RPMI8226 (cell line): ENCODE results near the gene LRBA.

Experiments used
- DNase-seq: peaks from one replicate; pipeline ENCODE4 v3.0.0-alpha.2; 2015

LRBA gene

DNA sequence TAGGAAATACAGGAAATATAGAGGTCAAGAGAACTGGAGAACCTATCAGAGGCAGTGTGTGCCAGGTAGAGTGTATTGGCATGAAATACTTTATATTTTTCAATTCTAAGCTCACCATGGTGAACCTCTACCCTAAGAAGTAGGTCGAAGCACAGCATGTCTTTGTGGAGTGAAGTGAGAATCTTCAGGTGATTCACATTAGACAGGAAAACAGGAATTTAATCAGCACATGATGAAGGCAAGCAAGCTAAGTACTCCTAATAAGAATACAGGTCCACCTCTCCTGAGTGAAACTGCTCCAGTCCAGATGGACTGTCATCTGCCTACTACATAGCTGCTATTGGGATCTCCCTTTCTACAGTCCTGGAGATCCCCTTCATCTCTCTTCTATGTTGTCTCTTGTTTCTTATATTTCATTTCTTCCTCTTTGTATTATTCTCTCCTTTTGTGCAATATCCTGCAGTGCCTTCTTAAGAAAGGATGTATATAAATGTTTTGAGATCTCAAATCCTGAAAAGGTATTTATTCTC is 159.0 kb downstream of the LRBA start:
- no peak for DNase-seq

DNA sequence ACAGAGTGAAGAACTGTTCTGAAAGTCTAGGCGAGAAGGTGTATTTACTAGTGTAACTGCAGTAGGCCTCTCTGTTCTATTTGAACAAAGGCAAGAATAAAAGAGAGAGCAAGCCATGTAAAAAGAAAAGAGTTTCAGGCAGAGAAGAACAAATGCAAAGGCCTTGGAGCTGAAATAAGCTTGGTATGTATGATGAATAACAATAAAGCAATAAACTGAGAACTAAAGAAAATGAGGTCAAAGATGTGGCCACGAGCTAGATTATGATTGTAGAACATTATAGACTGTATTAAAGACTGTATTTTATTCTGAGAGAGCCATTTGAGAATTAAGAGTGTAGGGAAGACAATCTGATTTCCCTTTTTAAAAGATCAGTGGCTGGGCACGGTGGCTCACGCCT is 160.5 kb downstream of the LRBA start:
- no peak for DNase-seq

- DNase-seq, result no peak
These were observed 161.2 kb downstream of the LRBA start for GRCh38 chr4:150853882-150854281.

GRCh38 chr4:150852216-150852615 is 162.9 kb downstream of the LRBA start:
- no peak for DNase-seq

GRCh38 chr4:150849016-150849415 is 166.1 kb downstream of the LRBA start:
- DNase-seq, result no peak

- no peak for DNase-seq
These were observed 186.9 kb downstream of the LRBA start for GRCh38 chr4:150828159-150828558.

DNA sequence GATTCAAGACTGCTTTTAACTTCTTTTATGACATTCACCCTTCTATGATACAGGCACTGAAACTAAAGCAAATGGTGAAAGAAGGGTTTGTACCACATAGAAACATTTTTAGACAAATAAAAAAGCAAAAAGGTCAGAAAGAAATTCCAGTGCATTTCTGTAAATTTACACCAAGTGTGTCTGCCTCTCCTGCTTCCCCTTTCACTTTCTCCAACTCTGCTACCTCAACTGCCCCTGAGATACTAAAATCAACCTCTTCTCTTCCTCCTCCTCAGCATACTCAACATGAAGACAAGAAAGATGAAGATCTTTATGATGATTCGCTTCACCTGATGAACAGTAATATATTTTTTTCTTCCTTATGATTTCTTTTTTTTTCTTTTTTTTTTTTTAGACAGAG is 187.9 kb downstream of the LRBA start:
- DNase-seq, result no peak

DNA sequence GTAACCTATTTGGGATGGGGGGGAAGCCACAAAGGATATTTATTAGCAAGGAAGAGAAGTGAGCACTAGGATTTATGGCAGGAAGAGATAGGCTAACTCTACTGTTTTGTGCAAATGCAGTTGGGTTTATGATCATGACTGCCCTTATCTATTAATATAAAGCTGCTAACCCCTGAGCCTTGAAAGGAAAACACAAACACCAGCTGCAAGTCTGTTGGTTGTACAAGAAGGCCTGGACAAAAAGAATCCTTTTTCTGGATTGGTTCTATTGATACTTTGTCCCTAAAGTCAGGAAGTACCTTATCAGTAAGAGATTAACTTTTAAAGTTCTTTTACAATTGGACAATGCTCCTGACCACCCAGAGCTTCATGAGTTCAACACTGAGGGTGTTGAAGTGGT is 188.8 kb downstream of the LRBA start:
- DNase-seq, result no peak

DNA sequence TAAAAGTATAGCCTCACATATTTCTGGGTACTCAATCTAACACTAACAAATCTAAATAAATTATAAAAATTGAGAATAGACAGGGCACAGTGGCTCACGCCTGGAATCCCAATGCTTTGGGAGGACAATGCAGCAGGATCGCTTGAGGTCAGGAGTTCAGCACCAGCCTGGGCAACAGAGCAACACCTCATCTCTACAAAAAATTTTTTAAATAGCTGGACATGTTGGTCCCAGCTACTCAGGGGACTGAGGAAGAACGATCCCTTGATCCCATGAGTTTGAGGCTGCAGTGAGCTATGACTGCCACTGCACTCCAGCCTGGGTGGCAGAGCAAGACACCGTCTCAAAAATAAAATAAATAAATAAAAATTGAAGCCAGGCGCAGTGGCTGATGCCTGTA is 192.7 kb downstream of the LRBA start:
- no peak for DNase-seq

- DNase-seq, result no peak
These were observed 193.4 kb downstream of the LRBA start for GRCh38 chr4:150821641-150822040.

DNA sequence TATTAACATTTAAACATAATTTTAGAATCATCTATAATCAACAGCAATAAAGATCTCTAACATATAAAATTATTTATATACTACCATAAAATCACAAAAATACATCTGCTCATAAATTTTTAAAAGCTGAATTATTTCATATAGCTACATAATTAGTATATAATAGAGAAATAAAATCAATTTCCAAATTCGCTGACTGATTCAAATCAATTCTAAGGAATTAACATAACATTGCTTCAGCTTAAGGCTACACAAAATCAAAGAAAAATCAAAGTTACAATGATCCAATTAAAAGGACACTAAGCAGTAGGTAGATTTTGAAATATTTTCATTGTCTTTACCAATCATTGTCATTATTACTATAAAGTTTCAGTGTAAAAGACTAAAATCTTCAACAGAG is 194.7 kb downstream of the LRBA start:
- no peak for DNase-seq

- no peak for DNase-seq
These were observed 196.4 kb downstream of the LRBA start for GRCh38 chr4:150818661-150819060.

DNA sequence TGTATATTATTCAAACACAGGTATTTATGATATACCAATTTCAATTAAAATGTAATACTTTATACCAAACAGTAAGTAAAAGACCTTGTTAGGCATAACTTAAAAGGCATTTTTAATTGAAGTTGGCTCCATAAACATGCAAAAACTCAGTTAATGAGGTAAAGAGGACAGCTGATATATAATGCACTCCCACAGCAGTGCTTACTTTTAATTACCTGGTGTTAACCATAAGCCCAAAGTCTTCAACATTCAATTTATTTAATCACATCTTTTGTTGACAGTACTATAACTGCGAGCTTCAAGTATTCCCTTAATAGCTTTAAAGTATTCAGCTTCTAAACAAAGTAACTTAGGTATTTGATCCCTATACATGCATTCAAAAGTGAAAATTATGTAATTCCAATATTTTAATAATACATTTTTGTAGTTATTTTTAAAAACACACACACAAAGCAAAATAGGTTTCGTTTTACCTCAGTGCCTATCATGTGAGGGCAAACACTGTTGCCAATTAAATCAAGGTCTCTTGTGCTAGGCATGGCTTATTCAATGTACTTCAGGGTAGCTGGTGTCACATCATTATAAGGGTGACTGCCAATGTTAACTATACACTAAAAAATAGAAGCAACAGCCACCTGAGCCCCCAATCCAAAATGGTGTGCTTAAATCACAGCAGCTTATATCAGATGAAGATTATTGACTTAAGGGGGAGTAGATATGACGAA is 197.1 kb downstream of the LRBA start:
- DNase-seq, result no peak

DNA sequence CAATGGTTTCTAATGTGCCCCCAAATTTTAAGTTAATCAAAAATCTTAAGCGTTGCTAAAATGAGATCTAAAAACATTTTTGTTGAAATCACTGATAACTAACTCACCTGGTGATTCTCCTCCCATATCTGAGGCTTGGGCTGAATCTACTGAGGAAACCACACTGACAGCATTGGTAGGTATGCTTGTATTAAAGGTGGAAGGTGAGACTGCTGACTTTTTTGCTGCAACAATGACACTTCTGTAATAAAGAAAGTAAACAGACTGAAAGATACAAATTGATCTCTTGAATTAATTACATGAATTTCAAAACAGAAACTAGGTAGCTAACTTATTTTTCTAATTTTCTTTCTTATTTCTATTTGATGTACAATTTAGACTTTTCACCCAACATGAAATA is 198.1 kb downstream of the LRBA start:
- DNase-seq, result no peak

DNA sequence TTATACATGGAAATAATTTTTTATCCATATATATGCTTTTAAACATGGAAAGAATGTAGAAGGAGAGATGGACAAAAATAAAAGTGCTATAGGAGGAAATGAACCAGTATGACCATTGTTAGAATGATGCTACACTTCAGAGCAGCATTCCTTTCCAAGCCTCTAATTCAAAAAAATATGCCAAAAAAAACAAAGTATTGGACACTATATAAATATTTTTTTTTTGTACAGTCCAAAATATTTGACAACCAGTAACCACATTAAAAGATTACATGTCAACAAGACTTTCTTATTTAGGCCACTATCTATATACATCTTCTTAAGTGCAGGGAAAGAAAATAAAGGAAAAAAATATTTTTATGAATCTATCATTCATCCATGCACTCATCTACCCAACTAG is 198.6 kb downstream of the LRBA start:
- DNase-seq, result no peak

DNA sequence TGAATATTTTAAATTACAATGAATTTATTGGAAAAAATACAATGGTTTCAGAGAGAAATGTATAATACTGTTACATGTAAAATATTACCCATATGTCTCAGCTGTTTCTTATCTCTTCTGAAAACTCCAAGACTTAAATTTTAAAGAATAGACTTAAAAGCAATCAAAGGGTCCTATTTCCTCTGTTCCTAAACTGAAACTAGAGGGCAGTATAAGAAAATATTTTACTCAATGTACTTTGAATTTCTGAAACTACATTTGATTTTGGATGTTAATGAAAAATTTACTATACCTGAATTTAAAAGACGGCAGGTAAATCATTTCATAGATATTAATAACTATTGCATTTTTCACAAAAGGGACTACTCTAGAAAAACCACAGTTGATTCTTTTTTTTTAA is 200.2 kb downstream of the LRBA start:
- no peak for DNase-seq

DNA sequence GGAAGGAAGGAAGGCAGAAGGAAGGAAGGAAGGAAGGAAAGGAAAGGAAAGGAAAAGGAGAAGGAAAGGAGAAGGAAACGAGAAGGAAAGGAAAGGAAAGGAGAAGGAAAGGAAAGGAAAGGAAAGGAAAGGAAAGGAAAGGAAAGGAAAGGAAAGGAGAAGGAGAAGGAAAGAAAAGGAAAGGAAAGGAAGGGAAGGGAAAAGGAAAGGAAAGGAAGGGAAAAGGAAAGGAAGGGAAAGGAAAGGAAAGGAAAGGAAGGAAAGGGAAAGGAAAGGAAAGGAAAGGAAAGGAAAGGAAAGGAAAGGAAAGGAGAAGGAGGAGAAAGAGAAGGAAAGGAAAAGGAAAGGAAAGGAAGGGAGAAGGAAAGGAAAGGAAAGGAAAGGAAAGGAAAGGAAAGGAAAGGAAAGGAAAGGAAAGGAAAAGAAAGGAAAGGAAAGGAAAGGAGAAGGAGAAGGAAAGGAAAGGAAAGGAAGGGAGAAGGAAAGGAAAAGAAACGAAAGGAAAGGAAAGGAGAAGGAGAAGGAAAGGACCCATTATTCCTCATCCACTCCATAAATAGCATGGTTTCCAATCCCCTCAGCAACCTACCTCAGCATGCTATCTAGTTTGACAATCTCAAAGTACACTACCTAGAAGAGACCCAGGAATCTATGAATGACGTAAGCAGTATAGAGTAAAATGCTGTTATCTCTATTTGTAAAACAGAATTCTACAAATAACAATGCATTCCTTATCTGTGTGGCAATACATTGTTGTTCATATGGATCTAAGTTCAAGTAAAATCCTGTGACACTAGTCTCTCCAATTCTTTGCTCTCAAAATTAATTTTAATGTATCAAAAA is 209.7 kb downstream of the LRBA start:
- DNase-seq, result no peak

- no peak for DNase-seq
These were observed 213.3 kb downstream of the LRBA start for GRCh38 chr4:150801833-150802232.

DNA sequence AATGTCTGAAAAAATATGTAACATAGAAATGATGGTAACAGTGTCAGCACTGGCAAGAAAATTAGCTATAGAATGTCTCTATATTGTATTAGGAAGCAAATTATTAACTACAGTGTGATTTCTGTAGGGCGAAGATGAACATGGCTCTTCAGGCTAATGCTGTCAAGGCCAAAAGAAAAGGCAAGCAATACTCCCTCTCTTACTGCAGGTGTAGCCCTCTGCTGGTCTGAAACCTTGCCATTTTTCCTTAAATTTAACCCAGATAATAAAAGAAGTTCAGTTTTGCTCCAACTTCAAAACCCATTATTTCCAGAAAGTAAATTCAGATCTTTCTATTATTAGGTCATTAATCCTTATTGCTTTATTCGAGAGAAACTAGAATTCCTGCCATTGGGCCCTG is 215.9 kb downstream of the LRBA start:
- DNase-seq, result no peak

- no peak for DNase-seq
These were observed 220.4 kb downstream of the LRBA start for GRCh38 chr4:150794706-150795105.

- DNase-seq, result no peak
These were observed 225.2 kb downstream of the LRBA start for GRCh38 chr4:150789864-150790263.

DNA sequence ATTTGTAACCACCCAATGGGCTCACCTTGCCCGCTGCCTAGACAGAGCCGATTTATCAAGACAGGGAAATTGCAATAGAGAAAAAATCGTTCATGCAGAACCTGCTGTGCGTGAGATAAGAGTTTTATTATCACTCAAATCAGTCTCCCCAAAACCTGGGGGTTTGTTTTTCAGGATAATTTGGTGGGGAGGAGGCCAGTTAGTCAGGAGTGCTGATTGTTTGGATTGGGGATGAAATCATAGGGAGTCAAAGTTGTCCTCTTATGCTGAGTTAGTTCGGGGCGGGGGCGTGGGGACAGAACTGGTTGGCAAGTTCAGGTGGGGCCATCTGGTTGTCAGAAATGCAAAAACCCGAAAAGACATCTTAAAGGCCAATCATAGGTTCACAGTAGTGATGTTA is 230.1 kb downstream of the LRBA start:
- no peak for DNase-seq

GRCh38 chr4:150784305-150784704 is 230.8 kb downstream of the LRBA start:
- no peak for DNase-seq

DNA sequence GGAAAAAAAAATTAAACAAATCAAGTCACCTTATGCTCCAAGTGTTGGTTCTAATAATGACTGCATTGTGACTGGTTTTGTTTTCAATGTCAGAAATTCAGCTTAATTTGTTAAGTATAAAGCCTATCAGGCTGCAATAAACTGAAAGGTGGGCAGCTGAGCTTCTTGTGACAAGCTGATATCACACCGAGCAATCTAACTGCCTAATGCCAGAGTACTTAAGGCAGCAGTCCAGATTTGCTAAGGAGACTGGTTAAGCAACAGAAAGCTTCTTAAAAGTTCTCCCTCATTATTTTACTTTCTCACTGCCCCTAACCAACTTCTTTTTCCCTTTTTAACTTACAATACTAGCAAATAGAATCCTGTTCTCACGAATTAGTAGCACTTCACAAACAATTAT is 232.2 kb downstream of the LRBA start:
- no peak for DNase-seq
